Measurements from ENCODE around the gene ST6GALNAC3. TPM values are rescaled to one million over a fixed set of nuclear protein-coding genes. Genes with fewer than 3 reads are reported as not detected.

ST6GALNAC3 gene
- total RNA-seq, 4 donors from 2014 or later: 1.00 to 5.7 (median 1.9) TPM; not detected in 1

DNA sequence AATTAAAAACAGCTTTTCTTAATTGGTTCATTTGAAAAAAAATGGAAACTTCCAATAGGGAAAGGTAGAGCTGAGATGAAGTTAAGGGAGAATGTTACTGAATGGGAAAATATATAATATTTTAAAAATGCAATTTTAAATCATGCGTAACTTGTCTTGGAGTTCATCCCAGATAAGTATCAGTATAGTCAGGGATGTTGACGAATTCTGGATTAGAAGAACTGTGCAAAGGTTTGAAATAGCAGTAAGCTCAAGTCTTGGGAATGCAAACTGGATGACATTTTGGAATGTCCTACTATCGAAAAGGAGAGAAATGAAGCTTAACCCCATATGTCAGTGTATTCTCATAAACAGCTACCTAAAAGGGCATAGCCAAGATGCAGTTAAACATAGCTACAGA, 4.0 kb upstream of the ST6GALNAC3 start:
- 66 to 78% methylated on average over 3 of the region's 3 CpGs for WGBS, 2 donors (ENCODE audit: low coverage in 1 of 2)
- Histone ChIP-seq H3K27ac (no peak overlapping the region), H3K4me3 (no peak overlapping the region), H3K9me3 (no peaks in the 10 kb centered on the region), H3K4me1 (peaks cover 0 to 32% (median 16%) of the 10 kb centered on the region in 4 donors), H3K27me3 (no peaks in the 10 kb centered on the region), H3K36me3 (no peaks in the 10 kb centered on the region)
- TF ChIP-seq POLR2AphosphoS5 (IDR thresholded peaks at IDR 0.05) (no peak), POLR2A (IDR thresholded peaks at IDR 0.05) (no peak), CTCF (IDR thresholded peaks at IDR 0.05) (no peak), EP300 (IDR thresholded peaks at IDR 0.05; ENCODE audit: low read depth) (no peak)
- DNase-seq: no peak
- in situ Hi-C loops (cut with MboI; ENCODE audit: low pct_ligation_motif_present in 1 of 4, low pct_unique_long_range_greater_than_20kb in 1 of 4, low sequenced_read_pairs in 3 of 4) (no loop called here), intact Hi-C loops (cut with DNase I; ENCODE audit: low total_unique reads) (no loop called here)

DNA sequence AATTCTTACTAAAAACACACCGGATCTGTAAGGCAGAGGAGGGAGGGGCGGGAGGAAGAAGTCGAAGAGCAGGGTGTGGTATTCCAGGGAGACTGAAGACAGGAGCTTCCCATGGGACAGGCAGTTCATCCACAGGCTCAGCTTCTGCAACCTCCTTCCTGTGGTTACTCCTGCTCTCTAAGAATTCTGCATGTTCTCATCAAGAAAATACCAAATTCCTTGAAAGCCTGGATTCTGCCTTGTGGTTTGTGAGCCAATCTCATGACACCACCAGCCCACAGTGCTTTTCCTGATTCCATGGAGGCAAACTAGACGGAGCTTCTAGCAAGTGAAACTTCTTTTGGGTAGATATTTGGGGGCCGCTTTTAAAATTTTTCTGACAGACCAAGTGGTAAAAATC, 1.1 kb upstream of the ST6GALNAC3 start:
- in situ Hi-C loops (cut with MboI; ENCODE audit: low pct_ligation_motif_present in 1 of 4, low pct_unique_long_range_greater_than_20kb in 1 of 4, low sequenced_read_pairs in 3 of 4) (no loop called here), intact Hi-C loops (cut with DNase I; ENCODE audit: low total_unique reads) (no loop called here)
- no peaks in the 10 kb centered on the region for H3K9me3 ChIP-seq
- TF ChIP-seq EP300 (IDR thresholded peaks at IDR 0.05; ENCODE audit: low read depth) (no peak), POLR2A (IDR thresholded peaks at IDR 0.05) (no peak), CTCF (IDR thresholded peaks at IDR 0.05) (no peak), POLR2AphosphoS5 (IDR thresholded peaks at IDR 0.05) (no peak)
- H3K27ac ChIP-seq: no peak overlapping the region
- no peaks in the 10 kb centered on the region for H3K36me3 ChIP-seq
- WGBS, 2 donors (ENCODE audit: low coverage in 1 of 2): 69 to 70% methylated on average over 3 to 5 of the region's 5 CpGs
- no peak for DNase-seq
- H3K27me3 ChIP-seq: no peaks in the 10 kb centered on the region
- peaks cover 0 to 37% (median 15%) of the 10 kb centered on the region in 4 donors for H3K4me1 ChIP-seq
- no peak overlapping the region for H3K4me3 ChIP-seq

DNA sequence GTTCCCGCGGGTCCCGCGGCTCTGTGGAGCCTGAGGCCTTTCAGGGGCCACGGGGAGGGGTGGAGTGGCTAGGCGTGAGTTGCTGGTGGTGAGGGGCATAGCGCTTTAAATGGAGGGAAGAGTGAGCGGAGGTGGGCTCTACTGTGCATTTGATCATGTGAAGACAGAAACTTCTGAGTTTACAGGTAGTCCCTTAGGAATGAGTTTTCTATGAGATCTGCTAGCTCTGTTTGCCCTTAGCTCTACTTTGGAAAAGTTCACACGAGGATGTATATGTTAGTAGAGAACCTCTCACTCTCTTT, 593 bp downstream of the ST6GALNAC3 start:
- Histone ChIP-seq H3K27ac (peak overlapping the region; percentile 70 to 77 (median 72)), H3K27me3 (no peaks in the 10 kb centered on the region), H3K36me3 (no peaks in the 10 kb centered on the region), H3K4me3 (peak overlapping the region; percentile 60 to 81 (median 68)), H3K4me1 (peaks cover 0 to 25% (median 10%) of the 10 kb centered on the region in 4 donors), H3K9me3 (no peaks in the 10 kb centered on the region)
- TF ChIP-seq EP300 (IDR thresholded peaks at IDR 0.05; ENCODE audit: low read depth) (no peak), CTCF (IDR thresholded peaks at IDR 0.05) (no peak), POLR2A (IDR thresholded peaks at IDR 0.05) (no peak), POLR2AphosphoS5 (IDR thresholded peaks at IDR 0.05) (no peak)
- no peak for DNase-seq
- in situ Hi-C loops (cut with MboI; ENCODE audit: low pct_ligation_motif_present in 1 of 4, low pct_unique_long_range_greater_than_20kb in 1 of 4, low sequenced_read_pairs in 3 of 4) (no loop called here), intact Hi-C loops (cut with DNase I; ENCODE audit: low total_unique reads) (no loop called here)
- 27 to 71% methylated on average over 1 to 9 of the region's 9 CpGs for WGBS, 2 donors (ENCODE audit: low coverage in 1 of 2)

DNA sequence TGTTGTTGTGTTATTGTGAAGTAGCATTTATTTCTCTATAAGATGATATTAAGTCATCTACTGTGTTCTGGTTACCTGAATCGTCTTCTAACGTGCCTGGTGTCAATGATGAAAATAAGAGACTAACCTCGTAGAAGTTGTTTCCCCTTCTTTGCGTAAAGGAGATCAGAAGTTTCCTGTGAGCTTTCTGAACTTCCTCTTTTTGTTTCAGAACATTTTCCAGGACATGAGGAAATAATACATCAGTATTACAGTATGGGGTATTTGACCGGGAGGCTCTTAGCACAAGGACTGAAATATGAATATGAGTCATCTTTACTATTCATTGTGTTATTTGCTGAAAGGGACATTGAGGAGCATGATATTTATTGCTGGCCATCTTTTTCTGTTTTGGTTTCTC, 1.3 kb downstream of the ST6GALNAC3 start:
- no peak overlapping the region for H3K4me3 ChIP-seq
- peaks cover 0 to 25% (median 10%) of the 10 kb centered on the region in 4 donors for H3K4me1 ChIP-seq
- TF ChIP-seq POLR2AphosphoS5 (IDR thresholded peaks at IDR 0.05) (peak in 2 of 3 donors; percentile 8 to 30), EP300 (IDR thresholded peaks at IDR 0.05; ENCODE audit: low read depth) (no peak)
- DNase-seq: no peak
- 66 to 67% methylated on average over 5 of the region's 5 CpGs for WGBS, 2 donors (ENCODE audit: low coverage in 1 of 2)
- in situ Hi-C loops (cut with MboI; ENCODE audit: low pct_ligation_motif_present in 1 of 4, low pct_unique_long_range_greater_than_20kb in 1 of 4, low sequenced_read_pairs in 3 of 4): no loop called here
- H3K9me3 ChIP-seq: no peaks in the 10 kb centered on the region
- peak overlapping the region; percentile 70 to 77 (median 72) for H3K27ac ChIP-seq
- no peaks in the 10 kb centered on the region for H3K36me3 ChIP-seq
- intact Hi-C loops (cut with DNase I; ENCODE audit: low total_unique reads): no loop called here
- no peaks in the 10 kb centered on the region for H3K27me3 ChIP-seq
